ENCODE measurements around the gene PAK5.

Gene PAK5

GRCh38 chr20:9838378-9839295 lies at the start of gene PAK5:
Gene PAK5, minus strand, starts transcription at chr20:9839076. Its CDS starts 194,748 bp downstream, at chr20:9644328.
- H3K4me3 ChIP-seq (ENCODE audit: low read depth, low read length) = peak within 1 kb of the TSS; percentile 52
- no peak for TF ChIP-seq CTCF (IDR thresholded peaks at IDR 0.05; ENCODE audit: low read depth, low read length, missing control alignments)
- in situ Hi-C loops (cut with HindIII; ENCODE audit: low sequenced_read_pairs) = no loop called here
- DNase-seq (ENCODE audit: low read depth) = peak; percentile 32

DNA sequence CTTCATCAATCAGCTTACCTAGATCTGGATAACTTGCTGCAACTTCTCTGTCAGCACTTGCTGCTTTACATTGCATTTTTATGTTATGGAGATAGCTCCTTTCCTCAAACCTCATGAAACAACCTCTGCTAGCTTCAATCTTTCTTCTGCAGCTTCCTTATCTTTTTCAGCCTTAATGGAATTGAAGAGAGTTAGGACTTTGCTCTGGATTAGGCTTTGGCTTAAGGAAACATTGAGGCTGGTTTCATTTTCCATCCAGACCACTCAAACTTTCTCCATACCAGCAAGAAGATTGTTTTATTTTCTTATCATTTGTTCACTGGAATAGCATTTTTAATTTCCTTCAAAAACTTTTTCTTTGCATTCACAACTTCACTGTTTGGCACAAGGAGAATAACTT lies 48.8 kb upstream of the PAK5 start:
- no peak overlapping the region for H3K4me3 ChIP-seq (ENCODE audit: low read depth, low read length)
- no peak for TF ChIP-seq CTCF (IDR thresholded peaks at IDR 0.05; ENCODE audit: low read depth, low read length, missing control alignments)
- no peak for DNase-seq (ENCODE audit: low read depth)
- in situ Hi-C loops (cut with HindIII; ENCODE audit: low sequenced_read_pairs) = no loop called here

DNA sequence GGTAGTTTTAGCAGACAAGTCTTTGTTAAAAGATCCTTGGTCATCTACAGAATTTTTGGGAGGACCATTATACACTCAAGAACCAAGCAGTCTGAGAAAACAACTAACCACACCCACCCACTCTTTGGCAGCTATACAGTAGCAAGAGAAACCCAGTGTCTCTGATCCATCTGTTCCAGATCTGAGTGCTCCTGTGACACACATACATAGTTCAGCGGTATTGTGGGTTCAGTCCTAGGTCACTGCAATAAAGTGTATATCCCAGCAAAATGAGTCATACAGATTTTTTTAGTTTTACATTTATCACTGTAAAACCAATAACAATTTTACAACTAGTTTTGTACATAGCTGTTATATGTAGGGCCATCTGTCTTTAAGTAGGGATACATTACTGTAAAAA lies 47.4 kb upstream of the PAK5 start:
- no peak for TF ChIP-seq CTCF (IDR thresholded peaks at IDR 0.05; ENCODE audit: low read depth, low read length, missing control alignments)
- H3K4me3 ChIP-seq (ENCODE audit: low read depth, low read length) = no peak overlapping the region
- no peak for DNase-seq (ENCODE audit: low read depth)
- in situ Hi-C loops (cut with HindIII; ENCODE audit: low sequenced_read_pairs) = no loop called here

GRCh38 chr20:9884666-9885065 lies 45.8 kb upstream of the PAK5 start:
- no peak overlapping the region for H3K4me3 ChIP-seq (ENCODE audit: low read depth, low read length)
- no peak for TF ChIP-seq CTCF (IDR thresholded peaks at IDR 0.05; ENCODE audit: low read depth, low read length, missing control alignments)
- DNase-seq (ENCODE audit: low read depth) = no peak
- in situ Hi-C loops (cut with HindIII; ENCODE audit: low sequenced_read_pairs) = no loop called here

GRCh38 chr20:9884061-9884460 lies 45.2 kb upstream of the PAK5 start:
- in situ Hi-C loops (cut with HindIII; ENCODE audit: low sequenced_read_pairs) = no loop called here
- DNase-seq (ENCODE audit: low read depth) = no peak
- TF ChIP-seq CTCF (IDR thresholded peaks at IDR 0.05; ENCODE audit: low read depth, low read length, missing control alignments) = peak; percentile 33
- no peak overlapping the region for H3K4me3 ChIP-seq (ENCODE audit: low read depth, low read length)

DNA sequence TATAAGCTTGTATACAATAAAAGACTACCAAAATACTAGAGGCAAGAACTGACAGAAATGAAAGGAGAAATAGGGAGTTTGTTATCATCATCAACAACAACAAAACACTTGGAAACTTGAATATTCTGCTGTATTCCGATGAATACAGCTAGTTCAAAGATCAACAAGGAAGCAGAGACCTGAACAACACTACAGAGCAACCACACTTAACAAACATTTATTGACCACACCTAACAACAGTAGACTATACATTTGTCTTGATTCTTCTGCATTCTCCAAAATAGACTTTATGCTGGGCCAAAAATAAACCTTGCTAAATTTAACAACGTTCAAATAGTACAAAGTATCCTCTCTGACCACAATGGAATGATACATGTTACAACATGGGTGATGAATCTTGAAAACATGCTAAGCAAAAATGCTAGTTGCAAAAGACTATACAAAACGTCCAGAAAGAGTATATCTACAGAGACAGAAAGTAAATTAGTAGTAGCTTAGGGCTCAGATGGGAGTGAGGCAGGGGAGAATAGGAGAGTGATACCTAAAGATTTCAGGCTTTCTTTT lies 39.1 kb upstream of the PAK5 start:
- in situ Hi-C loops (cut with HindIII; ENCODE audit: low sequenced_read_pairs) = no loop called here

More for the DNA sequence above, 39.1 kb upstream of the PAK5 start:
- no peak overlapping the region for H3K4me3 ChIP-seq (ENCODE audit: low read depth, low read length)
- no peak for DNase-seq (ENCODE audit: low read depth)
- TF ChIP-seq CTCF (IDR thresholded peaks at IDR 0.05; ENCODE audit: low read depth, low read length, missing control alignments) = no peak
